ENCODE data around the gene UTS2R.

Gene UTS2R

GRCh38 chr17:82390860-82391435, 19.4 kb downstream of the UTS2R start:
- DNase-seq = no peak

GRCh38 chr17:82391496-82392066, 20.0 kb downstream of the UTS2R start:
- DNase-seq = no peak

GRCh38 chr17:82392209-82392920, 20.8 kb downstream of the UTS2R start:
- DNase-seq = no peak

GRCh38 chr17:82392941-82393340, 21.4 kb downstream of the UTS2R start:
- DNase-seq = no peak

- DNase-seq = no peak
Observed at GRCh38 chr17:82394278-82394677, 22.7 kb downstream of the UTS2R start.

- no peak for DNase-seq
Observed at GRCh38 chr17:82396601-82397435, 25.3 kb downstream of the UTS2R start.

GRCh38 chr17:82397449-82398335, 26.1 kb downstream of the UTS2R start:
- DNase-seq = no peak

GRCh38 chr17:82399041-82399441, 27.5 kb downstream of the UTS2R start:
- DNase-seq = no peak

- DNase-seq = peak; percentile 56
Observed at GRCh38 chr17:82399601-82400101, 28.1 kb downstream of the UTS2R start.

- DNase-seq = no peak
Observed at GRCh38 chr17:82400206-82400605, 28.6 kb downstream of the UTS2R start.

- DNase-seq = no peak
Observed at GRCh38 chr17:82400830-82401229, 29.3 kb downstream of the UTS2R start.

- no peak for DNase-seq
Observed at GRCh38 chr17:82402865-82403264, 31.3 kb downstream of the UTS2R start.

GRCh38 chr17:82403662-82404660, 32.4 kb downstream of the UTS2R start:
- DNase-seq = no peak

GRCh38 chr17:82405051-82405450, 33.5 kb downstream of the UTS2R start:
- no peak for DNase-seq

- no peak for DNase-seq
Observed at GRCh38 chr17:82406131-82406671, 34.6 kb downstream of the UTS2R start.

GRCh38 chr17:82407255-82407654, 35.7 kb downstream of the UTS2R start:
- DNase-seq = no peak

GRCh38 chr17:82408288-82408937, 36.8 kb downstream of the UTS2R start:
- DNase-seq = no peak

GRCh38 chr17:82408938-82409318, 37.4 kb downstream of the UTS2R start:
- no peak for DNase-seq

- DNase-seq = no peak
Observed at GRCh38 chr17:82410014-82410716, 38.6 kb downstream of the UTS2R start.
